Esophagus squamous epithelium (tissue), 5 donors: ENCODE measurements around the gene CNP. TPM values are rescaled to one million over a fixed set of nuclear protein-coding genes. Genes with fewer than 3 reads are reported as not detected.
A peak's percentile ranks its signal among the peaks of the same experiment; 100 is the strongest.

Experiments used
- DNase-seq: peaks from one replicate; lab custom pipeline; 2025; lab: John Stamatoyannopoulos, UW
- H3K27ac ChIP-seq, 4 donors: fragments of 200-600 bp; sonication (generic); one replicate each; pipeline ENCODE4 v1.5.1; 2016 to 2019; ENCODE audit warnings: mild to moderate bottlenecking in 1 of 4
- H3K27me3 ChIP-seq, 4 donors: fragments of 200-600 bp; sonication (generic); 1 replicate in 3 of 4; 2 replicates in 1 of 4; pipeline versions ENCODE4 v1.5.1 to v1.6.0; 2017 to 2021; ENCODE audit warnings: antibody characterized with exemption in 1 of 4
- H3K36me3 ChIP-seq, 3 donors: fragments of 200-600 bp; sonication (generic); one replicate each; pipeline ENCODE4 v1.5.1; 2016 to 2019
- H3K4me1 ChIP-seq, 3 donors: fragments of 200-600 bp; sonication (generic); one replicate each; pipeline ENCODE4 v1.5.1; 2017 to 2019
- H3K4me3 ChIP-seq, 4 donors: fragments of 200-600 bp; sonication (generic); 1 replicate in 3 of 4; 2 replicates in 1 of 4; pipeline ENCODE4 v1.5.1; 2016 to 2019; ENCODE audit warnings: mild to moderate bottlenecking in 2 of 4, moderate library complexity in 1 of 4
- H3K9me3 ChIP-seq, 3 donors: fragments of 200-600 bp; sonication (generic); one replicate each; pipeline ENCODE4 v1.5.1; 2016 to 2019
- CTCF ChIP-seq, 6 experiments: fragments of 450-650 bp in 4 of 6; fragments of 200-600 bp in 2 of 6; sonication (generic) in 2 of 6; IDR thresholded peaks; one replicate each; pipeline ENCODE4 v1.5.1; 2016 to 2019; ENCODE audit warnings: antibody characterized with exemption in 6 of 6, mild to moderate bottlenecking in 4 of 6, moderate library complexity in 4 of 6
- POLR2A ChIP-seq, 4 donors: fragments of 450-650 bp; IDR thresholded peaks; one replicate each; pipeline ENCODE4 v1.6.1; 2017; ENCODE audit warnings: antibody characterized with exemption in 4 of 4, mild to moderate bottlenecking in 4 of 4, moderate library complexity in 3 of 4
- WGBS, 2 donors: methylation state at CpG; one replicate each; pipeline ENCODE4 v1.1.5; 2018; 5-methylcytosine and 5-hydroxymethylcytosine counted together
- intact Hi-C: fragments of 100-400 bp; cut with DNase I; formaldehyde crosslinking; loops from one replicate; pipeline ENCODE4 v1.15.0; 2022
- total RNA-seq, 4 donors: library from RNA; depleted of rRNA; stranded (reverse); fragments of >200 nt; gene quantifications; one replicate each; pipeline ENCODE4 v1.1.0, GENCODE V29; 2016
- donor health status: DM: yes; HTN: yes; CAD: no.

CNP gene
- total RNA-seq, 4 donors from 2014 or later: 45.3 to 66.0 (median 53.0) TPM

DNA sequence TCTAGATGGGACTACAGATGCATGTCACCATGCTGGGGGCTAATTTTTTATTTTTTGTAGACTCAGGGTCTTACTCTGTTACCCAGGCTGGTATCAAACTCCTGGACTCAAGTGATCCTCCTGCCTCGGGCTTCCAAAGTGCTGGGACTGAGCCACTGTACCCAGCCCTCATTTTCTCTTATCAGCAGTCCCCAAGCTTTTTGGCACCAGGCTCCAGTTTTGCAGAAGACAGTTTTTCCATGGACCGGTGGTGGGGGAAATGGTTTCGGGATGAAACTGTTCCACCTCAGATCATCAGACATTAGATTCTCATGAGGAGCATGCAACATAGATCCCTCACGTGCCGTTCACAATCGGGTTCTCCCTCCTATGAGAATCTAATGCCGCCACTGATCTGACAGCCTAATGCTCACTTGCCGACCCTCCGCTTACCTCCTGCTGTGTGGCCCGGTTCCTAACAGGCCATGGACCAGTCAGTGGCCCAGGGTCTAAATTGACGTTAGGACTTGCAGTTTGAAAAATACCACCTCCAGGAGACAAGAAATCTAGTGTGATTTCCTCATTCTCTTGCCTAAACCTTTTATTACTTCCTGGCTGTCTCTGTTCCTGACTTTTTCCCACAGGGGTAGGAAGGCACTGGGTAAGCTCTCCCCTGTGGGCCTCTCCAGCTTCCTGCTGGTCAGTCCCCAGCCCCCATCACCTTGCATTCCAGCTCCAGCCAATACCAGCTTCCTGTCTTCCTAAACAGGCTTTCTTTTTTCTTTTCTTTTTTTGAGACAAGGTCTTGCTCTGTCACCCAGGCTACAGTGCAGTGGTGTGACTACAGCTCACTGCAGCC lies 9.3 kb upstream of the CNP start:
- DNase-seq: no peak
- 70 to 74% methylated on average over 11 of the region's 11 CpGs for WGBS, 2 donors
- no peaks in the 10 kb centered on the region for H3K9me3 ChIP-seq
- no peaks in the 10 kb centered on the region for H3K4me1 ChIP-seq
- no peaks in the 10 kb centered on the region for H3K36me3 ChIP-seq
- no peaks in the 10 kb centered on the region for H3K27me3 ChIP-seq
- intact Hi-C loops: no loop called here
- no peak overlapping the region for H3K27ac ChIP-seq
- TF ChIP-seq CTCF (IDR thresholded peaks at IDR 0.05): no peak
- no peak for TF ChIP-seq POLR2A (IDR thresholded peaks at IDR 0.05)
- H3K4me3 ChIP-seq: no peak overlapping the region

DNA sequence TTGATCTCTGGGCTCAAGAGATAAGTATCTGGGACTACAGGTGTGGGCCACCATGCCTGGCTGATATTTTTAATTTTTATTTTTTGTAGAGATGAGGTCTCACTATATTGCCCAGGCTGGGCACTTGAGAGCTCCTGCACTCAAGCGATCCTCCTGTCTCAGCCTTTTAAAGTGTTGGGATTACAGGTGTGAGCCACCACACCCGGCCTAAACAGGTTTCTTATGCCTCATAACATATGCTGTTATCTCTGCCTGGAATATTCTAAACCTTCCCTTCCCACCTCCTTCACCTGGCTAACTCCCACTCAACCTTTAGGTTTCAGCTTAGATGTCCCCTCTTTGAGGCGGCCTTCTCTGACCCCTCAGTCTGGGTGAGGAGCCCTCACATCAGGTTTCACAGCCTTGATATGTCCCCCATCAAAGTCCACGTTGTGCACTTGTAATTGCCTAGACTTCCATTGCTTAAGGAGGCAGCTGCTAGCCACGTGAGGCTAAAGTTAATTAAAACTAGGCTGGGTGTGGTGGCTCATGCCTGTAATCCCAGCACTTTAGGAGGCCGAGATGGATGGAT lies 8.6 kb upstream of the CNP start:
- Histone ChIP-seq H3K9me3 (no peaks in the 10 kb centered on the region), H3K4me3 (no peak overlapping the region), H3K36me3 (no peaks in the 10 kb centered on the region), H3K27ac (no peak overlapping the region), H3K4me1 (peaks cover 0 to 5% (median 0%) of the 10 kb centered on the region in 3 donors), H3K27me3 (no peaks in the 10 kb centered on the region)
- WGBS, 2 donors: 74 to 77% methylated on average over 5 to 6 of the region's 6 CpGs
- intact Hi-C loops: no loop called here
- no peak for TF ChIP-seq POLR2A (IDR thresholded peaks at IDR 0.05)
- TF ChIP-seq CTCF (IDR thresholded peaks at IDR 0.05): no peak
- DNase-seq: no peak

DNA sequence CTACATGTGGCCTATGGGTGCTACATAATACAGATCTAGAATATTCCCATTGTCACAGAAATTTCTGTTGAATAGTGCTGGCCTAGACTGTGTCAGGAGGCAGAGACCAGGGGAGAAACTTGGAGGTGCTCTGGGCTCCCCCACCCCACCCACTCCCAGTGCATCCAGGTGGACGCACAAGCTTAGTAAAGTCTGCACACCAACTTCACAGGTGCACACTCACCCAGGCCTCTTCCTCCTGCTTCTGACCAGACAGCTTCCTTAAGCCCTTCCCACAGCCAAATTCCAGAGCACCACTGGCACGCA lies 7.6 kb upstream of the CNP start:
- WGBS, 2 donors: 79% methylated on average over 2 of the region's 2 CpGs
- intact Hi-C loops: no loop called here

DNA sequence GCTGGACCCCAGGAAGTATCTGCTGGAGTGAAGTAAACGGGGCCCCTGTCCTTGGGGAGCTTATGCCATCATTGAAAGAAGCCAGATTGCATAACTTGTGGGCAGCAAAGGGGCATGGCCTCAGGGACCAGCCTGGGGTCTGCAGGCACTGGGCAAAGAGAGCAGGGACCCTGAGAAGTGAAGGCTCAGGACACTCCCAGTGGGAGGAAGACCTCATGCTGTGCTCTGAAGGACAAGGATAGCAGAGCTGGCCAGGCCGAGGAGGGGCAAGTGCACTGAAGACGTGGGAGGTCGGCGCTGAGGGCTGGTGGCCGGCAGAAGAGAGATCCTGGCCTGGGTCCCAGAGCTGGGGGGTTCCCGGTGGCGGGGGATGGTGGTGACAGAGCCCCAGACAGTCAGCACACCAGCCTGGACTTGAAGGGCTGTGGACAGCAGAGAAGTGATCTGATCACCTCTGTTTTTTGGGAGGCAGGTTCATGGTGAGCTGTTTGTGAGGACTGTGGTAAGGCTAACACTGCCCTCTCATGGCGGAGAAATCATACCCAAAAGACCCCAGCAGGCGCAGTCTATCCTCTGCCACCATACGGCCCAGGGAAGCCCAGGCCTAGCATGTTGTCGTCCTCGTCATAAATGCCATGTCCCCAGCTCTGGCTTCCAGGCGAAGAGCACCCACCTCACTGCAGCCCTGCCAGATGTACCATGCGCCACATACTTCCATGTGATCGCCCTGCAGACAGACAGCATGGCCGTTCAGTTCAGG lies 7.1 kb upstream of the CNP start:
- no peaks in the 10 kb centered on the region for H3K27me3 ChIP-seq
- TF ChIP-seq CTCF (IDR thresholded peaks at IDR 0.05) (peak in 2 of 6 experiments; percentile 17 to 26), POLR2A (IDR thresholded peaks at IDR 0.05) (no peak)
- WGBS, 2 donors: 38 to 60% methylated on average over 8 to 16 of the region's 17 CpGs
- H3K36me3 ChIP-seq: no peaks in the 10 kb centered on the region
- DNase-seq: no peak
- H3K9me3 ChIP-seq: no peaks in the 10 kb centered on the region
- no peak overlapping the region for H3K4me3 ChIP-seq
- no peak overlapping the region for H3K27ac ChIP-seq
- H3K4me1 ChIP-seq: peaks cover 0 to 7% (median 0%) of the 10 kb centered on the region in 3 donors
- intact Hi-C loops: no loop called here

More for the DNA sequence above, 7.6 kb upstream of the CNP start:
- H3K27ac ChIP-seq: no peak overlapping the region
- no peaks in the 10 kb centered on the region for H3K36me3 ChIP-seq
- H3K4me3 ChIP-seq: no peak overlapping the region
- H3K9me3 ChIP-seq: no peaks in the 10 kb centered on the region
- peaks cover 0 to 7% (median 0%) of the 10 kb centered on the region in 3 donors for H3K4me1 ChIP-seq
- H3K27me3 ChIP-seq: no peaks in the 10 kb centered on the region
- no peak for TF ChIP-seq CTCF (IDR thresholded peaks at IDR 0.05)
- no peak for TF ChIP-seq POLR2A (IDR thresholded peaks at IDR 0.05)
- no peak for DNase-seq

- intact Hi-C loops: no loop called here
- Histone ChIP-seq H3K4me3 (no peak overlapping the region), H3K4me1 (peaks cover under 1 to 26% (median 5%) of the 10 kb centered on the region in 3 donors), H3K27me3 (no peaks in the 10 kb centered on the region), H3K27ac (no peak overlapping the region), H3K36me3 (no peaks in the 10 kb centered on the region), H3K9me3 (no peaks in the 10 kb centered on the region)
- DNase-seq: no peak
- no peak for TF ChIP-seq POLR2A (IDR thresholded peaks at IDR 0.05)
- no peak for TF ChIP-seq CTCF (IDR thresholded peaks at IDR 0.05)
- 71 to 83% methylated on average over 1 to 4 of the region's 5 CpGs for WGBS, 2 donors
Observed at GRCh38 chr17:41962111-41962510, 4.5 kb upstream of the CNP start.
